GM12872 (cell line): Measurements from ENCODE around the gene BIN1.

ENCODE experiments used
- TF ChIP-seq, protein P1 (sequence below): IDR thresholded peaks from 3 replicates; pipeline ENCODE4 v1.5.1; 2011; ENCODE audit warnings: low read depth, mild to moderate bottlenecking, low read length, moderate library complexity; ENCODE audit not compliant: insufficient read depth

Gene BIN1

DNA sequence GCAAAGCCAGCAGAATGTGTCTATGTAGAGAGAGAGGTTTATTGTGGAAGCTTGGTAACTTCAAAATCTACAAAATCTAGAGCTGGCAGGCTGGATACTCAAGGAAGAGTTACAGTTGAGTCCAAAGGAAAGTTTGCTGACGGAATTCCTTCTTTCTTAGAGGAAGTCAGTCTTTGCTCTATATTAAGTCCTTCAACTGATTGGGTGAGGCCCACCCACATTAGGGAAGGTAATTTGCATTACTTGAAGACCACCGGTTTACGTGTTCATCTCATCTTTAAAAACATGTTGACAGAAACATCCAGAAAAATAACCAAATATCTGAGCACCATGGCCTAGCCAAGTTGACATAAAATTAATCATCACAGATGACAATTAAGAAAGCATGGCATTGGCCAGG lies 106.8 kb downstream of the BIN1 start:
- TF ChIP-seq, protein P1, sequence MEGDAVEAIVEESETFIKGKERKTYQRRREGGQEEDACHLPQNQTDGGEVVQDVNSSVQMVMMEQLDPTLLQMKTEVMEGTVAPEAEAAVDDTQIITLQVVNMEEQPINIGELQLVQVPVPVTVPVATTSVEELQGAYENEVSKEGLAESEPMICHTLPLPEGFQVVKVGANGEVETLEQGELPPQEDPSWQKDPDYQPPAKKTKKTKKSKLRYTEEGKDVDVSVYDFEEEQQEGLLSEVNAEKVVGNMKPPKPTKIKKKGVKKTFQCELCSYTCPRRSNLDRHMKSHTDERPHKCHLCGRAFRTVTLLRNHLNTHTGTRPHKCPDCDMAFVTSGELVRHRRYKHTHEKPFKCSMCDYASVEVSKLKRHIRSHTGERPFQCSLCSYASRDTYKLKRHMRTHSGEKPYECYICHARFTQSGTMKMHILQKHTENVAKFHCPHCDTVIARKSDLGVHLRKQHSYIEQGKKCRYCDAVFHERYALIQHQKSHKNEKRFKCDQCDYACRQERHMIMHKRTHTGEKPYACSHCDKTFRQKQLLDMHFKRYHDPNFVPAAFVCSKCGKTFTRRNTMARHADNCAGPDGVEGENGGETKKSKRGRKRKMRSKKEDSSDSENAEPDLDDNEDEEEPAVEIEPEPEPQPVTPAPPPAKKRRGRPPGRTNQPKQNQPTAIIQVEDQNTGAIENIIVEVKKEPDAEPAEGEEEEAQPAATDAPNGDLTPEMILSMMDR, result no peak

DNA sequence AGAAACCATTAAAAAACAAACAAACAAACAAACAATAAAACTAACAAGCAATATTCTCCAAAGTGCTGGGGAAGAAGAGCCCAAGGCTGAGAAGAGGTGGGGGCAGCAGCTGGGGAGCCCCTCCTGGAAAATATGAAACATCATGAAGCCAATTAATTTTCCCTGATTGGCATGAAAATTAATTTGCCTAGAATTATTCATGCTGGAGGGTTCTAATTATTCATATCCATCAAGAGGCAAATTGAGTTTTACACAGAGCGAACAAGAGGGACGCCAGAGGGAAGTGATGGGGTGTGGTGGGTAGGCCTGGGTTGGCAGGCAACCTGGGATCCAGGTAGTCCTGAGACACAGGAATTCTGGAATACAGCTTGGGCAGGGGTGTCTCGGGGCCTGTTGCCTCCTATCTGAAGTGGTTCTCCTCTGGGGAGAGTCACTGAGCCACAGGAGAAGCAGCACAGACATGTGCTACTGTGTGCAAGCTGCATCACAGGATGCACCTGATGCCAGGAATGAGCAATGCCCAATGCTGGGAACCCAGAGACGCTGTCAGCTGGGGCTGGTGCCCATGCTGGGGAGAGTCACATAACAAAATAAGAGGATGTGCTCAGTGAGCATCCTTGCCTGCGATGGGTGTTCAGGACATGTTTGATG lies 107.7 kb downstream of the BIN1 start:
- TF ChIP-seq, protein P1, result no peak

DNA sequence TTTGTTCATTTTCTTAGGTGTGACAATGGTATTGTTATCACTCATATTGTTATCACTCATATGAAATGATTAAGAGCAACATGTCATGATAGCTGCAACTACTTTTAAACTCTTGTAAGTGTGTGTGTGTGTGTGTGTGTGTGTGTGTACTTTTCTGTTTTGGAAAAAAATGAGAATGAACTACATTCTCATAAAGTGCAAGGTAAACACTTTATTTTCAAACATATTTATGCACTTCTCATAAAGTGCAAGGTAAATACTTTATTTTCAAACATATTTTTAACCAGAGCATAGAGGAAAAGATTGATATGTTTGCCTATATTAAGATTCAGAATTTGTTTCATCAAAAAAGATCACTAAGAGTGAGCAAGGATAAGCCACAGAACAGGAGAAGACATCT lies 108.5 kb downstream of the BIN1 start:
- TF ChIP-seq, protein P1, result no peak
